HepG2 (cell line): ENCODE data around the gene NTN5. TPM values are rescaled to one million over a fixed set of nuclear protein-coding genes. Genes with fewer than 3 reads are reported as not detected.

Source experiments
- ATAC-seq: fragments of 200-7000 bp; cut with Tn5 transposase; 3 replicates; pipeline ENCODE4 v1.9.1; 2020; ENCODE audit warnings: mild to moderate bottlenecking, moderate library complexity
- BruUV-seq: library from RNA; stranded (reverse); fragments of 400-500 nt; replicated peaks from 2 replicates; lab custom pipeline; 2021; lab: Mats Ljungman, UMichigan
- CTCF ChIA-PET: fragments of 300-600 bp; formaldehyde crosslinking; extraction: SDS; loops from one replicate; lab custom pipeline; 2021; ENCODE audit warnings: low total read pairs, inconsistent platforms, low intra/inter-chr PET ratio; lab: Yijun Ruan, JAX
- POLR2A ChIA-PET: fragments of 350-600 bp; sonication (Branson Sonifier 250); formaldehyde crosslinking; loops from one replicate; lab custom pipeline; 2020; ENCODE audit warnings: antibody characterized with exemption, inconsistent platforms; lab: Yijun Ruan, JAX
- DNase-seq: peaks from one replicate; pipeline ENCODE4 v3.0.0-alpha.2; 2015; ENCODE audit warnings: low spot score
- FAIRE-seq: peaks from 3 replicates; lab custom pipeline; 2011; peaks lifted over from hg19 to GRCh38; lab: Jason Lieb, UNC
- H2AFZ ChIP-seq: one replicate; pipeline ENCODE4 v1.6.1; 2011; ENCODE audit warnings: low read length, inconsistent platforms
- H3K27ac ChIP-seq: fragments of 300-600 bp; 3 replicates; pipeline ENCODE4 v1.8.0; 2011; ENCODE audit warnings: mixed run types, mild to moderate bottlenecking, mixed read lengths, low read length, inconsistent platforms; ENCODE audit not compliant: insufficient read depth; ENCODE audit errors: extremely low read length
- H3K27me3 ChIP-seq, 2 experiments: fragments of 200-600 bp in 1 of 2; 2 replicates in 1 of 2; 3 replicates in 1 of 2; pipeline versions ENCODE4 v1.6.0 to v1.8.0; 2011; ENCODE audit warnings: low read length in 2 of 2, mild to moderate bottlenecking in 2 of 2, moderate library complexity in 2 of 2, inconsistent platforms in 1 of 2; ENCODE audit not compliant: insufficient read depth in 2 of 2, control insufficient read depth in 1 of 2
- H3K36me3 ChIP-seq, 2 experiments: fragments of 200-600 bp in 1 of 2; replicated peaks in 1 of 2; 2 replicates in 1 of 2; 3 replicates in 1 of 2; pipeline versions ENCODE4 v1.5.1 to v1.8.0; 2011; ENCODE audit warnings: low read length in 2 of 2, inconsistent platforms in 1 of 2; ENCODE audit not compliant: insufficient read depth in 2 of 2, control insufficient read depth in 1 of 2
- H3K4me1 ChIP-seq: 2 replicates; pipeline ENCODE4 v1.5.1; 2012; ENCODE audit warnings: low read length, inconsistent platforms; ENCODE audit not compliant: insufficient read depth
- H3K4me2 ChIP-seq: 2 replicates; pipeline ENCODE4 v1.6.0; 2011; ENCODE audit warnings: low read depth, low read length, inconsistent platforms
- H3K4me3 ChIP-seq, 3 experiments: fragments of 200-600 bp in 1 of 3; sonication (generic), shearing (Covaris generic) in 1 of 3; replicated peaks in 1 of 3; 2 replicates each; pipeline ENCODE4 v1.5.1; 2011 to 2016; ENCODE audit warnings: low read length in 3 of 3, inconsistent platforms in 2 of 3, low read depth in 2 of 3, mild to moderate bottlenecking in 2 of 3, control low read depth in 1 of 3, mixed read lengths in 1 of 3; ENCODE audit not compliant: insufficient read depth in 1 of 3
- H3K79me2 ChIP-seq: one replicate; pipeline ENCODE4 v1.6.1; 2011; ENCODE audit warnings: low read length, inconsistent platforms; ENCODE audit not compliant: insufficient read depth
- H3K9ac ChIP-seq: 2 replicates; pipeline ENCODE4 v1.6.0; 2011; ENCODE audit warnings: mild to moderate bottlenecking, low read depth, low read length, inconsistent platforms; ENCODE audit not compliant: insufficient read depth
- H3K9me3 ChIP-seq: 2 replicates; pipeline ENCODE4 v1.5.1; 2012; ENCODE audit warnings: mild to moderate bottlenecking, low read length
- H4K20me1 ChIP-seq: 2 replicates; pipeline ENCODE4 v1.6.0; 2011; ENCODE audit warnings: inconsistent platforms, mild to moderate bottlenecking, low read length, moderate library complexity; ENCODE audit not compliant: insufficient read depth
- AGO2 ChIP-seq: fragments of 200-400 bp; formaldehyde crosslinking; optimal IDR thresholded peaks from 2 replicates; pipeline ENCODE3; 2017; ENCODE audit warnings: mild to moderate bottlenecking, low read depth, low read length, moderate library complexity
- ARID2 ChIP-seq: sonication (generic); formaldehyde crosslinking; IDR thresholded peaks from 2 replicates; pipeline ENCODE4 v1.8.1; 2022; ENCODE audit warnings: mild to moderate bottlenecking, missing genetic modification reagents, borderline replicate concordance
- FLYWCH1 ChIP-seq: sonication (generic); formaldehyde crosslinking; IDR thresholded peaks from 2 replicates; pipeline ENCODE4 v1.8.1; 2023; ENCODE audit warnings: mild to moderate bottlenecking, missing genetic modification reagents
- UBTF ChIP-seq: sonication (generic); formaldehyde crosslinking; IDR thresholded peaks from 2 replicates; pipeline ENCODE4 v1.4.0; 2020; ENCODE audit warnings: mild to moderate bottlenecking, missing genetic modification reagents
- ZFP91 ChIP-seq: sonication (generic); formaldehyde crosslinking; IDR thresholded peaks from 2 replicates; pipeline ENCODE4 v1.9.0; 2022; ENCODE audit warnings: missing genetic modification reagents, mild to moderate bottlenecking, borderline replicate concordance
- ZNF761 ChIP-seq: sonication (generic); formaldehyde crosslinking; conservative IDR thresholded peaks from 2 replicates; pipeline ENCODE4 v1.4.0; 2020; ENCODE audit warnings: mild to moderate bottlenecking, missing genetic modification reagents
- ZSCAN5A ChIP-seq: sonication (generic); formaldehyde crosslinking; IDR thresholded peaks from 2 replicates; pipeline ENCODE4 v1.8.0; 2022; ENCODE audit warnings: mild to moderate bottlenecking, missing genetic modification reagents, borderline replicate concordance
- WGBS: methylation state at CpG from one replicate; pipeline ENCODE4 v1.1.6; 2017; ENCODE audit warnings: low lambda C conversion rate; 5-methylcytosine and 5-hydroxymethylcytosine counted together
- in situ Hi-C: cut with HindIII; loops from 2 replicates; pipeline ENCODE4 v1.10.0; 2017; ENCODE audit warnings: low pct_unique_long_range_greater_than_20kb; ENCODE audit not compliant: extremely low pct_ligation_motif_present
- intact Hi-C: fragments of 100-400 bp; cut with micrococcal nuclease; formaldehyde crosslinking; loops from one replicate; pipeline ENCODE4 v1.10.0; 2022; ENCODE audit not compliant: unreplicated experiment
- polyA plus RNA-seq, 8 experiments: library from polyadenylated mRNA; depleted of rRNA in 3 of 8; stranded (reverse) in 7 of 8; unstranded in 1 of 8; fragments of >200 nt; fragmentation: Illumina TruSeq in 4 of 8; extraction: Trizol in 4 of 8; gene quantifications; 2 replicates each; pipeline versions ENCODE4 v1.2.1 to v1.2.3, GENCODE V29; 2011 to 2016; ENCODE audit warnings: low read depth in 4 of 8, missing spikeins in 1 of 8, mixed read lengths in 1 of 8; ENCODE audit not compliant: insufficient read depth in 1 of 8
- total RNA-seq, 5 experiments: library from RNA; depleted of rRNA; stranded (reverse); fragments of >200 nt; fragmentation: Illumina TruSeq; extraction: Trizol; gene quantifications; 2 replicates each; pipeline ENCODE4 v1.2.3, GENCODE V29; 2016; ENCODE audit warnings: low read depth in 1 of 5

The NTN5 gene
- total and polyA plus RNA-seq, 2 of the 13 experiments (the other 11 are each of a cell fraction or from before 2014, with no cell fraction given): 0.05 TPM; not detected in 1

GRCh38 chr19:48617146-48617937, 55.5 kb downstream of the NTN5 start:
- Histone ChIP-seq H2AFZ (no peak overlapping the region), H3K4me1 (peaks cover 44% of the 10 kb centered on the region), H3K4me2 (peak overlapping the region; percentile 89), H3K9ac (peak overlapping the region; percentile 96), H3K79me2 (peaks cover 33% of the 10 kb centered on the region), H3K36me3 (peaks cover 15 to 28% of the 10 kb centered on the region in 2 experiments), H3K27me3 (no peaks in the 10 kb centered on the region; a peak in 1 of 5 replicates), H4K20me1 (peaks cover 38% of the 10 kb centered on the region), H3K4me3 (peak overlapping the region; percentile 89 to 99 (median 89)), H3K27ac (peak overlapping the region; percentile 76), H3K9me3 (no peaks in the 10 kb centered on the region)
- BruUV-seq: no TSS peak
- CTCF ChIA-PET: no interaction called here
- POLR2A ChIA-PET: interaction anchor here (1.0 to 1.4 kb wide), 3 partner anchors 9 to 20 kb away, joined by 3 to 5 read pairs (median 3); no protein-coding TSS in a partner anchor
- DNase-seq (no peak), FAIRE-seq (no peak), ATAC-seq (no peak)
- intact Hi-C loops (no loop called here), in situ Hi-C loops (no loop called here)
- 77% methylated on average over 16 of the region's 18 CpGs for WGBS
- TF ChIP-seq FLYWCH1 (no peak), ZSCAN5A (0 out of 2 replicates have a peak, but pooled peaks have one; percentile 19), UBTF (CRISPR knock-in tag) (peak; percentile 27; the same call in 1 of the 2 replicates), ZFP91 (CRISPR knock-in tag) (0 out of 2 replicates have a peak, but pooled peaks have one; percentile 7), ZNF761 (CRISPR knock-in tag) (no peak), ARID2 (CRISPR knock-in tag) (0 out of 2 replicates have a peak, but pooled peaks have one; percentile 28), AGO2 (peak; percentile 20)
